Gastroesophageal sphincter (tissue), 3 donors: Measurements from ENCODE around the gene MTARC1.

ENCODE experiments used
- POLR2AphosphoS5 ChIP-seq: sonication (generic); formaldehyde crosslinking; IDR thresholded peaks from one replicate; pipeline ENCODE4 v1.6.1; 2017; ENCODE audit warnings: antibody characterized with exemption
- TF ChIP-seq, protein P1 (sequence below), 4 experiments: fragments of 200-600 bp in 2 of 4; fragments of 450-650 bp in 2 of 4; sonication (generic) in 1 of 4; IDR thresholded peaks; one replicate each; pipeline ENCODE4 v1.5.1; 2017 to 2019; ENCODE audit warnings: antibody characterized with exemption in 4 of 4, mild to moderate bottlenecking in 2 of 4, moderate library complexity in 2 of 4

- TF ChIP-seq, protein P1, sequence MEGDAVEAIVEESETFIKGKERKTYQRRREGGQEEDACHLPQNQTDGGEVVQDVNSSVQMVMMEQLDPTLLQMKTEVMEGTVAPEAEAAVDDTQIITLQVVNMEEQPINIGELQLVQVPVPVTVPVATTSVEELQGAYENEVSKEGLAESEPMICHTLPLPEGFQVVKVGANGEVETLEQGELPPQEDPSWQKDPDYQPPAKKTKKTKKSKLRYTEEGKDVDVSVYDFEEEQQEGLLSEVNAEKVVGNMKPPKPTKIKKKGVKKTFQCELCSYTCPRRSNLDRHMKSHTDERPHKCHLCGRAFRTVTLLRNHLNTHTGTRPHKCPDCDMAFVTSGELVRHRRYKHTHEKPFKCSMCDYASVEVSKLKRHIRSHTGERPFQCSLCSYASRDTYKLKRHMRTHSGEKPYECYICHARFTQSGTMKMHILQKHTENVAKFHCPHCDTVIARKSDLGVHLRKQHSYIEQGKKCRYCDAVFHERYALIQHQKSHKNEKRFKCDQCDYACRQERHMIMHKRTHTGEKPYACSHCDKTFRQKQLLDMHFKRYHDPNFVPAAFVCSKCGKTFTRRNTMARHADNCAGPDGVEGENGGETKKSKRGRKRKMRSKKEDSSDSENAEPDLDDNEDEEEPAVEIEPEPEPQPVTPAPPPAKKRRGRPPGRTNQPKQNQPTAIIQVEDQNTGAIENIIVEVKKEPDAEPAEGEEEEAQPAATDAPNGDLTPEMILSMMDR (IDR thresholded peaks at IDR 0.05) = no peak
- no peak for TF ChIP-seq POLR2AphosphoS5
These were observed 22.5 kb downstream of the MTARC1 start for GRCh38 chr1:220809187-220809550.
